GM18498 (cell line): ENCODE data around the gene CCDC30.
"Not testable (repeated sequence)": the region's sequence is repeated elsewhere in the genome, so short reads cannot be mapped to it uniquely, and the experiment has no call there.

Experiments
- ATAC-seq: cut with Tn5 transposase; IDR thresholded peaks from one replicate; pipeline ENCODE4 v1.9.1; 2021; ENCODE audit warnings: mild to moderate bottlenecking, moderate library complexity; ENCODE audit not compliant: unreplicated experiment

CCDC30 gene

DNA sequence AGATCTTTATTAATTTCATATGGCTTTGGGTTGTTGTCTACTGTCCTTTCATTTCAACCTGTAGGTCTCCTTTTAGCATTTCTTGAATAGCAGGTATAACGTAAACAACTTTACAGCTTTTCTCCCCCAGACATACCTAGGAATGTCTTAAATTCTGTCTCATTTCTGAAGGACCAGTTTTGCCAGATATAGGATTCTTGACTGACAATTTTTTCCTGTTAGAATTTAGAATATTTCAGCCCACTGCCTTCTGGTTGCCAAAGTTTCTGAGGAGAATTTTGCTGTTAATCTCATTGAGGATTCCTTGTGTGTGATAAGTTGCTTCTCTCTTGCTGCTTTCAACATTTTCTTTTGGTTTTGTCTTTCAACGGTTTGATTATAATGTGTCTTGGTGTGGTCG lies 60.1 kb downstream of the CCDC30 start:
- no peak for ATAC-seq

DNA sequence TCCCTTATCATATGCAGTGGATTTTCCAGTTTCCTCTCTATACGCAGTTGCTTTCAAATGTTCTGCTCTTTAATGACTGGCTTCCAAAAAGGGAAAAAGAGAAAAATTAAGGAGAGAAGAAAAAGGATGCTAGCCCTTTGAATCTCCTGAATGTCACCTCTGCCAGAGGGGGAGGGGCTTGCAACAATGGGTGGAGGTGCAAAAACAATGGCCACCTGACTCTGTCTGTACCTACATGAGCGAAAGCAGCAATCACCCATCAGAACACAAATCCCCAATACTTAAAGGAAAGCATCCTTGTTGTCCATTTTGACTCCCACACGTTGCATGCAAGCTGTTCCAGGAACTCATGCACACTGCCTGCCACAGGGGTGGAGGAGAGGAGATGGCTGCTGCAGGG lies 61.2 kb downstream of the CCDC30 start:
- no peak for ATAC-seq

DNA sequence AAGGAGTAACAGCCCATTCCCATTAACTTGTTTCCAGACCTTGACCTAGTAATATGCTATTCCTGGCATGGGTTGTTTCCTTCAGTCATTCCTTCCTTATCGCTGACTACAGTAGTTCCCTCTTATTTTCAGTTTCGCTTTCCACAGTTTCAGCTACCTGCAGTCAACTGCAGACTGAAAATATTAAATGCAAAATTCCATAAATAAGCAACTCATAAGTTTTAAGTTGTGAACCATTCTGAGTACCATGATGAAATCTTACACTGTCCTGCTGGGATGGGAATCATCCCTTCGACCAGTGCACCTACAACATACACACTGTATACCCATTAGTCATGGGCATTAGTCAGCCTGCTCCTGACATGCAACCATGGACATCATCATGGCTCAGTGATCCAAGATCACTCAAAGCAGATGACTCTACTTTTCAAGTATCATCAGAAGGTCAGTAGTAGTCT lies 66.7 kb downstream of the CCDC30 start:
- no peak for ATAC-seq

DNA sequence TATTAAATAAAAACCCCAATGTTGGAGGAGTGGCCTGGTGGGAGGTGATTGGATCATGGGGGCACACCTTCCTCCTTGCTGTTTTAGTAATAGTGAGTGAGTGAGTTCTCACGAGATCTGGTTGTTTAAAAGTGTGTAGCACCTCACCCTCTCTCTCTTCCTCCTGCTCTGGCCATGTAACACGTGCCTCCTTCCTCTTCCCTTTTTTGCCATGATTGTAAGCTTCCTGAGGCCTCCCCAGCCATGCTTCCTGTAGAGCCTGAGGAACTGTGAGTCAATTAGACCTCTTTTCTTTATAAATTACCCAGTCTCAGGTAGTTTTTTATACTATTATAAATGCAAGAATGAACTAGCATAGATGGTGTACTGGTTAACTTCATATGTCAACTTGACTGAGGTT lies 68.0 kb downstream of the CCDC30 start:
- no peak for ATAC-seq

DNA sequence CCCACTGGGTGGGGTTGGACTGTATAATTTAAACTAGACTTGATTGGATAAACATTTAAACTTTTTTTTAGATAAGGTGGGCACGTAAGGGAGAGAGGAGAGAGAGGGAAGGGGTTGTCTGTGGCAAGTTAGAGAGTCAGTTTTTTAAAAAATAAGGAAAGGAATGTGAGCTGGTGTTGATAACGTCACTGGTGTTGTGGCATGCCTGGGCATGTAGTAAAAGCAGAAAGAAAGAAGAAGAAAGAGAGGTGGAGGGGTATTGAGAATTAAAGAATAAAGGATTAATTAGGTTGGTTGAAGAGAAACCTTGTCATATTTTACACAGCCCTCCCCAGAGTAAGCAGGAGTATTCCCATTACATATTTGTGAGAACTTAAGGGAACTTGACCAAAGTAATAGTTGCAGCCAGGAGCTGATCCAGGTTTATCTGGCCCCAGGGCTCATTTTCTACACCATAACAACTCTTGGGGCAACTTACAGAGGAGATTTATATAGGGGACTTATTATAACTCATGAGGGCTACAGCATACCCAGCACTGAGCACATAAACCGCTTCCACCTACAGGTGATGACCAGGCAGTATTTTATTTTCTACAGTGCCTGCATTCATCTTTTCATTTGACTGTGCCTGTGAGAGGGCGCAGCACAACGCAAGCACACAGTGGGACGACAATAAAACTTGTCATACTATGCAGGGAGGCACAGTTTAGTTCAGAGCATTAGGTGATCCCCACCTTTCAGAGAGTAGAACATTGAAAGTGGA lies 70.2 kb downstream of the CCDC30 start:
- no peak for ATAC-seq

DNA sequence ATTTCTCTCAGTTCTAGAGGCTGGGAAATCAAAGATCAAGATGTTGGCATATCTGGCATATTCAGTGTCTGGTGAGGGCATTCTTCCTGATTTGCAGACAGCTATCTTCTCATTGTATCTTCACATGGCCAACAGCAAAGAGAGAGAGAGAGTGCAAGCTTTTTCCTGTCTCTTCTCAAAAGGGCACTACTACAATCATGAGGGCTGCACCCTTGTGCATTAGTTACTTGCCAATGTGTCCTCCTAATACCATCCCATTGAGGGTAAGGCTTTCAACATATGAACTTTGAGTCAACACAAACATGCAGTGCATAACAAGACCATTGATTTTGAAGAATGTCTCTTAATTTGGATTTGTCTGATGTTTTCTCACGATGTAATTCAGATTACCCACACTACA lies 78.0 kb downstream of the CCDC30 start:
- no peak for ATAC-seq

DNA sequence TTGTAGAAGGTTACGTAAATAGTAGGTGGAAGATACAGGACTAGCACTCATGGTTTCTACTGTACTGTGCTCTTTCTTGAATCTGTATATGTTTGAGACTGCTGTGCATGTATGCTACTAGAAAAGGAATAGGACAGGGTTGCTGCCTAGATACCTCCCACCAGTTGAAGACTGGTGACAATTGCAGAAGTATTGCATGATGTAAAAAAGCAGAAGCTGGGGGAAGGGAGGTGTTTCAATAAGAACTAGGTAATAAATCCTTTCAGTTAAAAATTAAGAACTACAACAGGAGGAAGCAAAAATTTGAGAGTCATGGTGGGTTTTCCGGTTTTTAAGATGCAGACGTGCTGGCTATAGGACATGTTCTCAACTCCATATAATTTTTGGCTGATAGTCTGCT lies 88.1 kb downstream of the CCDC30 start:
- ATAC-seq: no peak

DNA sequence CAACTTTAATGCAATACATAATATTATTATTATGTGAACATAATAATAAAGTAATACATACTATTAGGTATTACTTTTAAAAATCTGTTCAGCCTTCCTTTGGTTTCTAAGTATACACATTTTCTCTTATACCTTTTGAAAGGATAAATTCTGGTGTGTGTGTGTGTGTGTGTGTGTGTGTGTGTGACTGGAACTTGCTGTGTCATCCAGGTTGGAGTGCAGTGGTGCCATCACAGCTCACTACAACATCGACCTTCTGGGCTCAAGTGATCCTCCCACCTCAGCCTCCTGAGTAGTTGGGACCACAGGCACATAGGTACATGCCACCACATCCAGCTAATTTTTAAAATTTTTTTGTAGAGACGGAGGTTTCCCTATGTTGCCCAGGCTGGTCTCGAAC lies 88.5 kb downstream of the CCDC30 start:
- no peak for ATAC-seq

DNA sequence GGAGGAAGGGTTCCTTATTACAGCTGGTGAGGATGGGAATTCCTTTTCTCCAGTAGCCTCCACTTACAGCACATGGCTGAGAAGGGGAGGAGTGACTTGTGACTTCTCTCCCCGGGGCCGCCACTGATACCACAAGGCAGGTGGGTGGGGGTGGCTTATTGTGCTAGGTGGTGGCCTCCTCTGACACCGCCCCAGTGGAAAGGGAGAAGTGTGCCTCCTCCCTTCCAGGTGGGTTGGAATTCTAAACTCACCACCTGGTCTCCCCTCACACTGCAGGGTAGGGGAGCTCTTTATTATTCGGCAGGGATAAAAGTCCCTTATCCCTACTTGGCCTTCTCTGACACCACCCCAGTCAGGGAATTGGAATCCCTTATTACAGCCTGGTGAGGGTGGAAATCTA lies 89.5 kb downstream of the CCDC30 start:
- no peak for ATAC-seq

DNA sequence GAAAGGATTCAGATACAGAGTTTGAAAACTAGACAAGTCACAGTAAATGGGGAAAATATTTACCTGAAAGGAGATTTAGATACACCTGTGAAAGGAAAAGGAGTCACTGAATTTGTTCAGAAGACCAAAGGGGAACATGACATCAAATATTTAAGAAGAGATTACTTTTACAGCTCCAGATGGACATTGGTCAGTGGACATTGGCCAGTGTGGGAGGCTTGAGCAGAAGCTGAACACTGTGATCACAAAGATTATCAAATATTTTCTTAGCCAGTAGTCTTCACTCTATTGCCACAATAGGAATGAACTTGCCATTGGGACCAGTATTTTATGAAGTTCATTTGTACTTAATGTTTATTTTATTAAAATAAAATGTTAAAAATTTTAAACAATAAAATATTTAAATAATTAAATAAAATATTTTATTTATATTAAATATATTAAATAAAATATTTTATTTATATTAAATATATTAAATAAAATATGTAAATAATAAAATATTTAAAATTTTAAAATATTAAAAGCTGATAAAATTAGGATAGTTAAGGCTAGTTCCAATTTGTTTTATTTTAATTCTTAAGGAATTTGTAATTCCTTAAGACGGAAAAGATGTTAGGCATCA lies 94.3 kb downstream of the CCDC30 start:
- no peak for ATAC-seq

DNA sequence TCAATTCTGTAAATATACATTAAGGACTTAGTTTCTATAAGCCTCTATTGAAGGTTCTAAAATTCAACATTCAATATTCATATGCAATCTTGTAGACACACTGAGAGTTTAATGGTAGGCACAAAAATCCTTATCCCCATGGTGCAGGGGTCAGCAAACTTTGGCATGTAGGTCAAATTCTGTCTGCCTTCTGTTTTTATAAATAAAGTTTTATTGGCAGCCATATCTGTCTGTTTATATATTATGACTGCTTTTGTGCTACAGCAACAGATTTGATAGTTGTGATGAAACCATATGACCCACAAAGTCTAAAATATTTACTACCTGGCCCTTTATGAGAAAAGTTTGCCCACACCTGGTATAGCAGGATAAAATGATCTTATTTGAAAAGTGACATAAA lies 104.0 kb downstream of the CCDC30 start:
- no peak for ATAC-seq

DNA sequence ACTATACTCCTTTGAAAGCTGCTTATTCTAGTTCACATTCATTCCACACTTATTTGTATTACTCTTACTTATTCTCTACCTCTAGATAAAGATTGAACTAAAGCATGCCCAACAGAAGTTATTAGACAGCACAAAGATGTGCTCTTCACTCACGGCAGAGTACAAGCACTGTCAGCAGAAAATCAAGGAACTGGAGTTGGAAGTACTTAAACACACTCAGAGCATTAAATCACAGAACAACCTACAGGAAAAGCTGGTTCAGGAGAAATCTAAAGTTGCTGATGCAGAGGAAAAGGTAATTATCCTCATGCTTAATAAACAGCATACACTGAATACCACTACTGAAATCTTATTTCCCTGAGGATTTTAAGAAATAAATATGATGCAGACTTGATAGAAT lies 113.8 kb downstream of the CCDC30 start:
- ATAC-seq: no peak

DNA sequence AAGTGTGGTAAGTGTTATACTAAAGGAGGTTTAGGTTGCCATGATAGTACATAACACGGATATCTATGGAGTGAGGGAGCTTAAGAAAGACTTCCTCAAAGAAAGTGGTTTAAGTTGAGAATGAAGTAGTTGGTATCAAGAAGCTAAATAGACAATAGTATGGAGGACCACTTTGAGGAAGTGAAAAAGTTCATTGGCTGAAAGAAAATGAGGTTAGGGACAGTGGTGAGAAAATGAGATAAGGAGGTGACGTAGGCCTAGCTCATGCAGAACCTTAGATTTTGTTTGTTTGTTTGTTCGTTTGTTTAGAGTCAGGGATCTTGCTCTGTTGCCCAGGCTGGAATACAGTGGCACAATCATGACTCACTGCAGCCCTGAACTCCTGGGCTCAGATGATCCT lies 122.9 kb downstream of the CCDC30 start:
- ATAC-seq: no peak

DNA sequence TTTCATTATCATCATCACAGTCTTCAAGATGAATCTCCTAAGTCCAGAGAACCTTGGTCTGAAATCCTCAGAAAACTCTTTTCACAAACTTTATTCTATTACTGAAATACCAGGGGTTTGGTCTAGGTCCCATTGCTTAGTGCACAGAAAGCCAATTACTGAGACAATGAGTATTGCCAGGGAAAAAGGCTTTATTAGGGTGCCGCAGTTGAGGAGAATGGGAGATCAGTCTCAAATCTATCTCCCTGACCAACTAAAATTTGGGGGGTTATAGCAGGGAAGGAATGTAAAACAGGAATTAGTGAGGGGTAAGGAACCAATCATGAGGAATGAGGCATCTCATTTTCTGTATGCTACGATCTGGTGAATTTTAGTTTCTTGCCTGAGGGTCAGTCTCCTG lies 124.7 kb downstream of the CCDC30 start:
- no peak for ATAC-seq

DNA sequence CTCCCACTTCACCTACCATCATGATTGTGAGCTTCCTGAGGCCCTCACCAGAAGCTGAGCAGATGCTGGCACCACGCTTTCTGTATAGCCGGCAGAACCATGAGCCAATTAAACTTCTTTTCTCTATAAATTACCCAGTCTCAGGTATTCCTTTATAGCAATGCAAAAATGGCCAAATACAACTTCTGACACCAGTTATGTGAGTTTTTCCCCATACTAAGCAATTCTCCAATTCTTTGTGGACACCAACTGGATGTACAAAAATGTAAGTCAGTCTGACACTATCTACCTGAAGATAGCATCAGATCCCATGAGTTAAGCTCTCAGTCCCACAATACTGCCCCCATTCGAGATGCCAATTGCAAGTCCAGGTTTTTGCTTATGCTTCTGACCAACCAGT lies 129.7 kb downstream of the CCDC30 start:
- ATAC-seq: no peak

DNA sequence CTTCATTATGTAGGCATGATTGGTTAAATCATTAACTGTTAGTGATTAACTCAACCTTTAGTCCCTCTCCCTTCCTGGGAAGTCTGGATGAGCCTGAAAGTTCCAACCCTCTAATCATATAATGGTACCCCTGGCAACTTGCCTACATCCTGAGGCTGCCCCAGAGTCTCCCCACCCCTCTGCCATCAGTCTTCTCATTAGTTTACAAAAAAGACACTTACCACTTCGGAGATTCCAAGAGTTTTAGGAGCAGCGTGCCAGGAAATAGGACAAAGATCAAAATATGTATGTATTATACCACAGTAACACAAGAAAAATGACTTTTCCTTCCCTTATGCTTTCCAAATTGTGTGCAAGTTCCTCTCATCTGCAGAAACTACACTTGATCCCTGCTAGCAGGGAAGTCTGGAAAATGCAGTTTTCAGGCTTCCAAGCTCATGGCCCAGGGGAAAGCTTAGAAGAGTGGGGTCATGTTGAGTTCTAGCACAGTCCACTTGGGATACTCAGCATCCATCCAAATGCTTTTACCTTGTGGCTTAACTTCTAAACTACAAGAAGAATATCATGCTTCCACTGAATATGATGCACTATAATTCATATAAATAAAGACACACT lies 130.5 kb downstream of the CCDC30 start:
- ATAC-seq: no peak

DNA sequence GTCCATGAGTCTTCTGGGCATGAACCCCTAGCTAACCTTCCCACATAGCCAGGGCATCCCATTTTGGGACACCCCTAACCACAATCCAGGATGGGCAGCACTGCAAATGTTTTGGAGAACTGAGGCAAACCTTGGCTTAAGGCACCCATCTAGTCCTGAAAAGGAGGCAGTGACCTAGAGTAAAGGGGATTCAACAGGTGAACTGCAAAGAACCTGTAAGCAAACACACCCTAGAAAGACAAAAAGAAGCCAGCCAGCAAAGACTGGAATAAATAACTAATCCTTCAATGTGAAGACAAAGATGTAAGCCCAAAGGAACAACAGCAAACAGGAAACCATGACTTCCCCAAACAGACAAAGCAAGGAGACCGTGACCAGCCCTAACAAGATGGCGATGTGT lies 138.4 kb downstream of the CCDC30 start:
- no peak for ATAC-seq

DNA sequence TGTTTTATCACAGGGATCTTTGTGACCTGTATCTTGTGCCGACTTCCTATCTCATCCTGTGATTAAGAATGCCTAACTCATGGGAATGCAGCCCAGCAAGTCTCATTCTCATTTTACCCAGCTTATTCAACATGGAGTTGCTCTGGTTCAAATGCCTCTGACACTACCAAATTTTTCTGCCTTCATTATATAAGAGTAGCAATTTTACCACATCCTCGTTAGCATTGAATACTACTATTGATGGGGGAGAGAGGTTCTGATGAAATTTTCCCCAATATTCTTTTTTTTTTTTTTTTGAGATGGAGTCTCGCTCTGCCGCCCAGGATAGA lies 150.7 kb downstream of the CCDC30 start:
- ATAC-seq: no peak

DNA sequence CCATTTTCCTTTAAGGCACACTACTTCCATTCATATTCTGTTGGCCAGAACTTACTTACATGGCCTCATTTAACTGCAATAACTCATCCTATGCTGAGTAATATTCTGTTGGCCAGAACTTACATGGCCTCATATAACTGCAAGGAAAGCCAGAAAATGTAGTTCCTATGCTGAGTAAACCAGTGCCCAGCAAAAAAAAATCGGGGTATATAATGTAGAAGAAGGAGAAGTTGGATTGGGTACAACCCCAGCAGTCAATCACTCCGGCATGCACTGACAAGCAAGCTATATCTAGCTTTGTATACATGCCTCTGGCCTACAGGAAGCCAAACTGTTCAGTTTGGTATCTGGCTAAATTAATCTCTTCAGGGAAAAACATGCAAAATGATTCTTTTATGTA lies 155.8 kb downstream of the CCDC30 start:
- ATAC-seq: no peak

DNA sequence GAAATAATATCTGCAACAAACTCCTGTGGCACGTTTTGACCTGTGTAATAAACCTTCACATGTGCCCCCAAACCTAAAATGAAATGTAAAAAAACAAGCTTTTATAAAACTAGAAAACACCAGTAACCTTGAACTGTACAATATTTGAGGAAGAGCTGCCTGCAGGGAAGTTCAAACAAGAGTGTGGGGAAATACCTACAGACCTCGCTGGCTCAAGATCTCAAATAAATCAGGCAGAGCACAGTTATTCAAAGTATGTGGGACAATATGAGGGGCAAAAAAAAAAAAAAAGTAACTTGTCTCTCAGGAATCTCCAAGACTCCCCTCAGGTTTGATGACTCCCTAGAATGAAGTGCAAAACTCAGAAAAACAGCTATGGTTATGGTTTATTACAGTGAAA lies 157.2 kb downstream of the CCDC30 start:
- ATAC-seq: no peak

DNA sequence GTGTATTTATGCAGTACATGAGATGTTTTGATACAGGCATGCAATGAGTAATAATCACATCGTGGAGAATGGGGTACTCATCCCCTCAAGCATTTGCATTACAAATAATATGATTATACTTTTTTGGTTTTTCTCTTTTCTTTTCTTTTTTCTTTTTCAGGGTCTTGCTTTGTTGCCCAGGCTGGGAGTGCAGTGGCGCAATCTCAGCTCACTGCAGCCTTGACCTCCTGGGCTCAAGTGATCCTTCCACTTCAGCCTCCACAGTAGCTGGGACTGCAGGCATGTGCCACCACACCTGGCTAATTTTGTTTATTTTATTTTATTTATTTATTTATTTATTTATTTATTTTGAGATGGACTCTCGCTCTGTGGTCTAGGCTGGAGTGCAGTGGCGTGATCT lies 158.1 kb downstream of the CCDC30 start:
- not testable (repeated sequence) for ATAC-seq

DNA sequence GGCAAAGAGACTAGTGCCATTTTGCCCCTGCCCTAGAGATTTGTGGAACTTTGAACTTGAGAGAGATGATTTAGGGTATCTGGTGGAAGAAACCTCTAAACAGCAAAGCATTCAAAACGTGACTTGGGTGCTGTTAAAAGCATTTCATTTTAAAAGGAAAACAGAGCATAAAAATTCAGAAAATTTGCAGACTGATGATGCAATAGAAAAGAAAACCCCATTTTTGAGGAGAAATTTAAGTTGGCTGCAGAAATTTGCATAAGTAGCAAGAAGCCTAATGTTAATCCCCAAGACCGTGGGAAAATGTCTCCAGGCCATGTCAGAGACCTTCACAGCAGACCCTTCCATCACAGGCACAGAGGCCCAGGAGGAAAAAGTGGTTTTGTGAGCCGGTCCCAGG lies 164.1 kb downstream of the CCDC30 start:
- not testable (repeated sequence) for ATAC-seq
